ENCODE data around the gene RFX3.

RFX3 gene

DNA sequence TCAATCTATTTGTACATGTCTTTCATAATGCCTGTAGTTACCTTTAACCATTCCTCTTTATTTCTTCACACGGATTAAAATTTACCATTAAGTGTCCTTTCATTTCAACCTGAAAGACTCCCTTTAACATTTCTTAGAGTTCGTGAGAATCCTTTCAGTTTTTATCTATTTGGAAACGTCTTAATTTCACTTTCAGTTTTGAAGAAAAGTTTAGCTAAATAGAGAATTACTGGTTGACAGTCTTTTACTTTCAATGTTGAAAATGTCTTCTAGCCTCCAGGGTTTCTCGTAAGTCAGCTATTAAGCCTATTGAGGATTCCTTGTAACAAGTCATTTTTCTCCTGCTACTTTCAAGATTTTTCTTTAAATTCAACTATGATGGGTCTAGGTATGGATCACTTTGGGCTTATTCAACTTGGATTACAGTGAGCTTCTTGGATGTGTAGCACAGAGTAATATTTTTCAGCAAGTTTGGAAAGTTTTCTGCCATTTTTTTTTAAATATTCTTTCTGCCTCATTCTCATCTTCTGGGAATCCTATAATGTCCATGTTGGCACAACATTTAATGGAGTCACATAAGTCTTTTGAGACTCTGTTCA lies 48.5 kb downstream of the RFX3 start:
- H3K9ac ChIP-seq (ENCODE audit: low read length) = no peak overlapping the region
- no peaks in the 10 kb centered on the region for H3K36me3 ChIP-seq (ENCODE audit: control insufficient read depth, insufficient read depth, low read length)
- H3K4me1 ChIP-seq (ENCODE audit: control insufficient read depth, insufficient read depth, low read length) = peaks cover 28% of the 10 kb centered on the region
- H3K27me3 ChIP-seq (ENCODE audit: control insufficient read depth, insufficient read depth, low read length) = no peaks in the 10 kb centered on the region
- H3K27ac ChIP-seq (ENCODE audit: low read depth, low read length) = peak overlapping the region; percentile 60
- no peak overlapping the region for H3K4me3 ChIP-seq (ENCODE audit: low read depth, low read length)
- H3K9me3 ChIP-seq (ENCODE audit: control insufficient read depth, insufficient read depth, low read depth, low read length) = no peaks in the 10 kb centered on the region

DNA sequence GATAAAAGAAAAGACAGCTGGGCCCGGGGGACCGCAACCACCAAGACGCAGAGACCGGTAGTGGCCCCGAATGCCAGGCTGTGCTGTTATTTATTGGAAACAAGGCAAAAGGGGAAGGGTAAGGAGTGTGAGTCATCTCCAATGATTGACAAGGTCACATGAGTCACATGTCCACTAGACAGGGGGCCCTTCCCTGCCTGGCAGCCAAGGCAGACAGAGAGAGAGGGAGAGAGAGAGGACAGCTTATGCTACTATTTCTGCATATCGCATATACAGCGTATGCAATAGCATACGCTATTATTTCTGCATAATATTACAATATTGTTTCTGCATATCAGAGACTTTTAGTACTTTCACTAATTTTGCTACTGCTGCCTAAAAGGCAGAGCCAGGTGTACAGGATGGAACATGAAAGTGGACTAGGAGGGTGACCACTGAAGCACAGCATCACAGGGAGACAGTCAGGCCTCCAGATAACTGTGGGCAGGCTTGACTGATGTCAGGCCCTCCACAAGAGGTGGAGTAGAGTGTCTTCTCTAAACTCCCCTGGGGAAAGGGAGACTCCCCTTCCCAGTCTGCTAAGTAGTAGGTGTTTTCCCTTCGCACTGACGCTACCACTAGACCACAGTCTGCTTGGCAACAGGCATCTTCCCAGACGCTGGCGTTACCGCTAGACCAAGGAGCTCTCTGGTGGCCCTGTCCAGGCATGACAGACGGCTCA lies 50.3 kb downstream of the RFX3 start:
- Histone ChIP-seq H3K9me3 (ENCODE audit: control insufficient read depth, insufficient read depth, low read depth, low read length) (no peaks in the 10 kb centered on the region), H3K4me3 (ENCODE audit: low read depth, low read length) (no peak overlapping the region), H3K4me1 (ENCODE audit: control insufficient read depth, insufficient read depth, low read length) (peaks cover 24% of the 10 kb centered on the region), H3K36me3 (ENCODE audit: control insufficient read depth, insufficient read depth, low read length) (no peaks in the 10 kb centered on the region), H3K27ac (ENCODE audit: low read depth, low read length) (no peak overlapping the region), H3K9ac (ENCODE audit: low read length) (no peak overlapping the region), H3K27me3 (ENCODE audit: control insufficient read depth, insufficient read depth, low read length) (no peaks in the 10 kb centered on the region)

DNA sequence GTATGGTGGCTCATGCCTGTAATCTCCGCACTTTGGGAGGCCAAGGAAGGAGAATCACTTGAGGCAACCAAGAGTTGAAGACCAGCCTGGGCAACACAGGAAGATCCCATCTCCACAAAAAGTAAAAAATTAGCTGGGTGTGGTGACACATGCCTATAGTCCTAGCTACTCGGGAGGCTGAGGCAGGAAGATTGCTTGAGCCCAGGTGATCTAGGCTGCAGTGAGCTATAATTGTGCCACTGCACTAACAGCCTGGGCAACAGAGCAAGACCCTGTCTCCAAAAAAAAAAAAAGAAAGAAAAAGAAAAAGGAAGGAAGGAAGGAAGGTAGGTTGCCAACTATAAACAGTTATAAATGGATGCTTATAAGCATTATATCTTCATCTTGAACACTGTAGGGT lies 51.0 kb downstream of the RFX3 start:
- Histone ChIP-seq H3K27ac (ENCODE audit: low read depth, low read length) (no peak overlapping the region), H3K4me3 (ENCODE audit: low read depth, low read length) (no peak overlapping the region), H3K9ac (ENCODE audit: low read length) (no peak overlapping the region), H3K36me3 (ENCODE audit: control insufficient read depth, insufficient read depth, low read length) (no peaks in the 10 kb centered on the region), H3K4me1 (ENCODE audit: control insufficient read depth, insufficient read depth, low read length) (peaks cover 17% of the 10 kb centered on the region), H3K9me3 (ENCODE audit: control insufficient read depth, insufficient read depth, low read depth, low read length) (no peaks in the 10 kb centered on the region), H3K27me3 (ENCODE audit: control insufficient read depth, insufficient read depth, low read length) (no peaks in the 10 kb centered on the region)

DNA sequence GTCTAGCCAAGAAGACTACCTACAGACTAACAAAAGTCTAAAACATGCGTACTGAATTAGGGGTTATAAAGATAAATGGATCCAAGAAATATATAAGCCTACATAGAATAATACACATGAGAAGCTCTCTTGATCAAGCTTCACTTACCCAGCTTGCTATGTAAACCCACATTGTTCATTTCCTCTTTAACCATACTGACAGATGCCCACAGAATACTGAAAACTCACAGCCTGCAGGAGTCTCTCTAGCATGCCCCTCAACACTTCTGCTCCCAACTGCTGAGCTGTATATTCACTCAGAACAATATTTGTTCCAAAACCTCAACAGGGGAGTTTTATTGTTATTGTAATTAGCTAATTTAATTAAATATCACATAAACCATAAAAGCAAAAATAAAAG lies 52.4 kb downstream of the RFX3 start:
- H3K4me1 ChIP-seq (ENCODE audit: control insufficient read depth, insufficient read depth, low read length) = peaks cover 11% of the 10 kb centered on the region
- no peaks in the 10 kb centered on the region for H3K27me3 ChIP-seq (ENCODE audit: control insufficient read depth, insufficient read depth, low read length)
- H3K27ac ChIP-seq (ENCODE audit: low read depth, low read length) = no peak overlapping the region

DNA sequence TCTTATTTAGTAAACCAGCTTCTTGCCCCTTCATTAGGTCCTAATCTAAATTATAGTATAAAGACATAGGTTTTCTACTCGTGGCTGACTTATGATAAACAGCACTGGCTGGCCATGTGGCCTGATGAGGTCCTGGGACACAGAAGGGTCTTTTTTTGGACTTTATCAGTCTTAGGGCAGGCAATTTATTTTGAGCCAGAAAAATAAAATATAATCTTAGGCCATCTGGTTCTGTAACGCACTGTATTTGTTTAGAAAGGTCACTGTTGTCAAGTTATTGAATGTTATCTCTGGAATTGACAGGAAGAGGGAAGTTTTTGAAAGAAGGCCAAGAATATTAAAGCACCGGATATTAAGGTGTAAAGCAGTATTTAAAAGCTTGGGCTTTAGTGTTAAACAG lies 53.9 kb downstream of the RFX3 start:
- H3K27me3 ChIP-seq (ENCODE audit: control insufficient read depth, insufficient read depth, low read length) = no peaks in the 10 kb centered on the region
- H3K9ac ChIP-seq (ENCODE audit: low read length) = no peak overlapping the region
- H3K9me3 ChIP-seq (ENCODE audit: control insufficient read depth, insufficient read depth, low read depth, low read length) = no peaks in the 10 kb centered on the region
- no peak overlapping the region for H3K4me3 ChIP-seq (ENCODE audit: low read depth, low read length)
- H3K36me3 ChIP-seq (ENCODE audit: control insufficient read depth, insufficient read depth, low read length) = no peaks in the 10 kb centered on the region
- H3K4me1 ChIP-seq (ENCODE audit: control insufficient read depth, insufficient read depth, low read length) = peaks cover 15% of the 10 kb centered on the region
- no peak overlapping the region for H3K27ac ChIP-seq (ENCODE audit: low read depth, low read length)

More for the DNA sequence above, 52.4 kb downstream of the RFX3 start:
- H3K9ac ChIP-seq (ENCODE audit: low read length) = no peak overlapping the region
- no peak overlapping the region for H3K4me3 ChIP-seq (ENCODE audit: low read depth, low read length)
- no peaks in the 10 kb centered on the region for H3K9me3 ChIP-seq (ENCODE audit: control insufficient read depth, insufficient read depth, low read depth, low read length)
- no peaks in the 10 kb centered on the region for H3K36me3 ChIP-seq (ENCODE audit: control insufficient read depth, insufficient read depth, low read length)

DNA sequence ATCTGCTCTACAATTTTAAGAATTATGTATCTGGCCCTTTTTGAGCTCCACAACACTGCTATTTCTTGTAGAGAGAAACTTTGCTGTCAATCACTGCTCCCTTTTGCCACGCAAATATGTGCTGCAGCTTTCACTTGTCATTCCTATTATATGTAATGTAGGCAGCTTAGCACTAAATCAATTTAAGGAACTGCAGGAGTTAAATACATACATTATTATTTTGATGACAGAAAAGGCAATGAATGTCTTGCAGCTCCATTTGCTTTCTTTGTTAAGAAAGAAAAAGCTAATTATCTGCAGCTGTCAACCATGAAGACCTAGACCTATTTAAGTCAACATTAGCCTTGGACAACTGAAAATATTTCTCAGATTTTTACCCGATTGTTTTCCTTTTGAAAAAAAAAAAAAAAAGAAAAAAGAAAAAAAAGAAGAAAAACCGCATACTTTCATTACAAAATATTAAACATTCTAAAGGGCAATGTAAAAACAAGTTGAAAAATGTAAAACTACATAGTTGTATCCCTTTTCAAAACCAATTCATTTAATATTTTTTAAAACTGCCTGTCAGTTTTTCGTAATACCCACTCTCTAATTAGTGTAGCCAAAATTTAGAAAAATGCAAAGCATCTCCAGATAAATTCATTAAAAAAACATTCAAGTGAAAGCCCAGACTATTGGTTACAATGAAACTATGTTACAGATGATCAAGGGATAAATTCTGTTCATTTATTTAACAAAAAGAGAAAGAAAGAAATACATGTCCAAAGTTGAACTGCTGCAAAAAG lies 57.2 kb downstream of the RFX3 start:
- peaks cover 15% of the 10 kb centered on the region for H3K4me1 ChIP-seq (ENCODE audit: control insufficient read depth, insufficient read depth, low read length)
- H3K27ac ChIP-seq (ENCODE audit: low read depth, low read length) = no peak overlapping the region
- no peaks in the 10 kb centered on the region for H3K27me3 ChIP-seq (ENCODE audit: control insufficient read depth, insufficient read depth, low read length)
- no peaks in the 10 kb centered on the region for H3K9me3 ChIP-seq (ENCODE audit: control insufficient read depth, insufficient read depth, low read depth, low read length)
- no peak overlapping the region for H3K4me3 ChIP-seq (ENCODE audit: low read depth, low read length)
- H3K36me3 ChIP-seq (ENCODE audit: control insufficient read depth, insufficient read depth, low read length) = no peaks in the 10 kb centered on the region
- H3K9ac ChIP-seq (ENCODE audit: low read length) = no peak overlapping the region

DNA sequence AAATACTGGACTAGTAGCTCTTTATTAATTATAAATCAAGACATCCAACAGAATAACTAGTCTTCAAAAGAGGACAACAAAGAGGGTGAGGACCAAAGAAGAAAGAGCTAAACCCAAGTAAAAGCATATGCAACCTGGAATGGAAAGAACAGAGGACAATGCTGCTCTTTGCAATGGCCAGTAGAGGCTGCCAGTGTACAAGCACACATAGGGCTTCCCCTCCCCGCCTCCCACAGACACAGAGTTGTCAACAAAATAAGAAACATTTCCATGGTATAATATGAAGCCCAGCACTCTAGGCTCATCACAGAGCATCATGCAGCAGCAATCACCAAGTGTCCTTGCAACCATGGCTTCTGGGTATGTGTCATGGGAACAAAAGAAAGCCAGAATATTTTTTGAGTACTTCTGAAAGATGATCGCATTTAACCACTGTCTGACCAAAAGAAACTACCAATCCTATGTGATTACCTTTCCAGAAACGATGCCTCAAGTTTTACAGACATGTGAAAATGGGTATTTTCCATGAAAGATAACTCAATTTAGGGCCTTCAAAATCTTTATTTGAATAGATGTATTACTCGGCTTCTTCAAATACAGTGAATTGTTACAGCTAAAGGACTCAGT lies 58.1 kb downstream of the RFX3 start:
- no peaks in the 10 kb centered on the region for H3K36me3 ChIP-seq (ENCODE audit: control insufficient read depth, insufficient read depth, low read length)

DNA sequence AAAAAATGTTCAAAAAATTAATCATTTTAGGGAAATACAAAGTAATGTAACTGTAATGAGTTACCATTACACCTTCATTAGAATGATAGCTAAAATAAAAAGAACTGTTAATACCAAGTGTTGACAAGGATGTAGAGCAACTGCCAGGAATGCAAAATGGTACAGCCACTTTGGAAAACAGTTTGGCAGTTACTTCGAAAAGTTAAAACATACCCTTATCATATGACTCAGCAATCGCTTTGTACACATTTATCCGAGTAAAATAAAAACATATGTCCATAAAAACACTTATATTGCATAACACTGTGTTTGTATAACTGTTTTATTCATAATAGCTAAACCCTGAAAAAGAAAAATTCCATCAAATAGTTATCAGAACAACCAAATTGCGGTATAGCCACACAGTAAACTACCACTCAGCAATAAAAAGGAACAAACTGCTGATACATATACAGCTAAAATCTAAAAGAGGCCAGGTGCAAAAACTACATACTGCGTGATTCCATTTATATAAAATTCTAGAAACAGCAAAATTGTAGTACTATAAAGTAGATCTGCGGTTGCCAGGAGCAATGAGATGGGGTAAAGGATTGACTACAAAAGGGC lies 61.7 kb downstream of the RFX3 start:
- H3K27ac ChIP-seq (ENCODE audit: low read depth, low read length) = no peak overlapping the region
- H3K4me3 ChIP-seq (ENCODE audit: low read depth, low read length) = no peak overlapping the region
- H3K36me3 ChIP-seq (ENCODE audit: control insufficient read depth, insufficient read depth, low read length) = no peaks in the 10 kb centered on the region
- H3K9me3 ChIP-seq (ENCODE audit: control insufficient read depth, insufficient read depth, low read depth, low read length) = 0 out of 2 replicates have a peak, but pooled peaks cover 2% of the 10 kb centered on the region
- no peaks in the 10 kb centered on the region for H3K27me3 ChIP-seq (ENCODE audit: control insufficient read depth, insufficient read depth, low read length)
- H3K9ac ChIP-seq (ENCODE audit: low read length) = no peak overlapping the region
- H3K4me1 ChIP-seq (ENCODE audit: control insufficient read depth, insufficient read depth, low read length) = peaks cover 15% of the 10 kb centered on the region

More for the DNA sequence above, 58.1 kb downstream of the RFX3 start:
- no peaks in the 10 kb centered on the region for H3K9me3 ChIP-seq (ENCODE audit: control insufficient read depth, insufficient read depth, low read depth, low read length)
- H3K9ac ChIP-seq (ENCODE audit: low read length) = no peak overlapping the region
- H3K4me3 ChIP-seq (ENCODE audit: low read depth, low read length) = no peak overlapping the region
- peaks cover 15% of the 10 kb centered on the region for H3K4me1 ChIP-seq (ENCODE audit: control insufficient read depth, insufficient read depth, low read length)
- no peak overlapping the region for H3K27ac ChIP-seq (ENCODE audit: low read depth, low read length)
- no peaks in the 10 kb centered on the region for H3K27me3 ChIP-seq (ENCODE audit: control insufficient read depth, insufficient read depth, low read length)

DNA sequence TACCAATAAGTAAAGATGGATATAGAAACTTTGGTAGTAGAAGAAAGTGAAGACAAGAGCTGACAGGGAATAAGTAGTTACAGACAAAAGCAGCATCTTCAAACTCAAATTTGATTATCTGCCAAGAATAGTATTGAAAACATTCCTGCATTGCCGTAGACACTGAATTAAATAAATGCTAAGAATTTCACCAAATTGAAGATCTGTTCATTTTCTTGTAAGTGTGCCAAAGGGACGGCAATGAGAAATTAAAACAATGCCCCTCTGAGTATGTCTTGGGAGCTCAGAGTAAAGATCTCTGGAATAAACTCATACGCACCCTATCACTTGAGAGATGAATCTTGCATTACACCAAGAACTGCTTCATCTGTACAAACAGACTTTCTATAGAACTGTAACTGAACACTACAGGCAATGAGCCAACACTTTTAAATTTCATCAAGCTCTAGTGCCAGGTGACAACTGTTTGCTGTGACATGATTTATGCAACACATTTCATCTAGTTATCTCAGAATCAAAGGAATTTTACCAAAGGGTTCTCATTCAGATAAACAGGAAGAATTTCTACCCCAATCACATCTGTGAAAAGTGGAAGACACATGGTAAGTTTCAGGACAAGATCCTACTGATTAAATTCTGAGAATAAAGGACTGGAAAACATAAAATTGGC lies 66.9 kb downstream of the RFX3 start:
- H3K27me3 ChIP-seq (ENCODE audit: control insufficient read depth, insufficient read depth, low read length) = no peaks in the 10 kb centered on the region
- 0 out of 2 replicates have a peak, but pooled peaks cover 2% of the 10 kb centered on the region for H3K9me3 ChIP-seq (ENCODE audit: control insufficient read depth, insufficient read depth, low read depth, low read length)
- no peak overlapping the region for H3K27ac ChIP-seq (ENCODE audit: low read depth, low read length)
- no peak overlapping the region for H3K9ac ChIP-seq (ENCODE audit: low read length)
- no peaks in the 10 kb centered on the region for H3K36me3 ChIP-seq (ENCODE audit: control insufficient read depth, insufficient read depth, low read length)
- peaks cover 6% of the 10 kb centered on the region for H3K4me1 ChIP-seq (ENCODE audit: control insufficient read depth, insufficient read depth, low read length)
- no peak overlapping the region for H3K4me3 ChIP-seq (ENCODE audit: low read depth, low read length)

DNA sequence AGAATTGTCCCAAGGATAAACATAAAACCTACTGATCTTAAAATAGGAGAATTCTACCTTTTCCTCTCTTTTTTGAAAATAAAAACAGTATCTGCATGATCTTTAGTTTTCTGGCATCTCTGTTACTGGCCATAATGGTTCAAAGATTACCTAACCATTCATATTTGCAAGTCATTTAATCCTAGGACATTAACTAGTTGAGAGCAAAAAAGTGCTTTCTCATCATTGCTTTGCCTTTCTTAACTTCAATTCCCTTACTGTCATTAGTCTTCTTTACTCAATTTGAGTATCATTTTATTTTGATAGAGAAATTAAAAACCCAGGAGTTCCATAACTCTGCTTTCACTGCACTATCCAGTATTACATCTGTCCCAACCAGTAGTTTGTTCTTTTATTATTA lies 68.6 kb downstream of the RFX3 start:
- no peaks in the 10 kb centered on the region for H3K9me3 ChIP-seq (ENCODE audit: control insufficient read depth, insufficient read depth, low read depth, low read length)
- no peak overlapping the region for H3K4me3 ChIP-seq (ENCODE audit: low read depth, low read length)
- no peak overlapping the region for H3K9ac ChIP-seq (ENCODE audit: low read length)
- H3K36me3 ChIP-seq (ENCODE audit: control insufficient read depth, insufficient read depth, low read length) = no peaks in the 10 kb centered on the region
- no peak overlapping the region for H3K27ac ChIP-seq (ENCODE audit: low read depth, low read length)
- no peaks in the 10 kb centered on the region for H3K27me3 ChIP-seq (ENCODE audit: control insufficient read depth, insufficient read depth, low read length)
- peaks cover 6% of the 10 kb centered on the region for H3K4me1 ChIP-seq (ENCODE audit: control insufficient read depth, insufficient read depth, low read length)
